Measurements from ENCODE around the gene PYM1.

PYM1 gene

DNA sequence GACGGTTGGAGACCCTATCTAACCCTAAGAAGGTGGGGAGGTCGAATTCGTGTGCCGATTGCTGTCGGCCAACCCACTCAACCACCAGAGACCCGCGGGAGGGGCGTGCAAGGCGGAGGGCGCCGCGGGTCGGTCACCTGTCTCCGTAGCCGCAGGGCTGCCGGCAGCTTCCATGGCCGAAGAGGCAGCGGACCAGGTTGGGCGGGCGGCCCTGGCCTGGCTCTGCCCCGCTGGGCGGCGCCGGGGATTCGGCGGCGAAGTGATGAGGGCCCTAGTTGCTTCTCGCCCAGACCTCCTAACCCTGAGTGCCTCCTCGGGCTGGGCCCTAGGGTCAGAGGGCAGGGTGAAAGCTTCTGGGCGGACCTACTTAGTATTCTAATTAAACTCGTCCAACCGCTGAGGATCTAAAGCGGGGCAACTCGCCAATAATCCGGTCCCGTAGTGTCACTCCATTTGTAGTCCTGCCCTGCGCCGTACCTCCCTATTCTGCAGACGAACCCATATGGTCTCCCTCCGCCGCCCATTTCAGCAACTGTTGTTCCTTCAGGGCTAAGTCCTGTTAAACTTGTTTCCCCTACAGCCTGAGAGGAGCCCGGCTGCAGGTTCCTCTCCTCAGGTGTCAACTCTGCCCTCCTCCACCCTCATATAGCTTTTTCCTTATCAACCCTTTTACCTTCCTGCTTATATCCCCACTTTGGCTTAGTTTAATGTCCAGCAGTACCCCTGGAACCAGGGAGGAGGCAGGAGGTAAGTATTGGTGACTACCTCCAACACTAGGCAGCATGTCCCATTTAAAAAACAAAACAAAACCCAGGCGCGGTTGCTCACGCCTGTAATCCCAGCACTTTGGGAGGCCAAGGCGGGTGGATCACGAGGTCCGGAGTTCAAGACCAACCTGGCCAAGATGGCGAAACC, at the start of gene PYM1:
PYM1 (minus strand) TSS at position 307 of the 915 bp plus-strand sequence; CDS start at position 174, 133 bp downstream.
- DNase-seq (ENCODE audit: low spot score) = peak; percentile 77

DNA sequence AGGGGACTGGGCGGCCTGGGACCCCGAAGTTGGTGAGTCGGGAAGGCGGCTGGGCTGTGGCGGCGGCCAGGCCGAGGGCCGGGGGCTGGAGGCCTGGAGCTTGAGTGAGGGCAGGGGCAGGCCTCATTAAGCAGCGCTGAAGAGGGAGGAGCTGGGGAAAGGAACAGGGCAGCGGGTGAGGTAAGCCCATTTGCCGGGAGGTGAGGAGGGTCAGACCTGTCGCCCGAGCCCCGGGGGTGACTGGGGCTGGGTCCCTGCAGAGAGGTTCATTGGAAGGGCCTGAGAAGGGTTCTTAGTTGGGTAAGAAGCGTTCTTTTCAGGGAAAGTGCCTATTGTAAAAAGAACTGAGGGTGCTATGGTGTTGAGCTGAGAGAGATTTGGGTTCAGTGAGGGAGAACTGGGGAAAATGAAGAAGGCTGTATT, 46.6 kb upstream of the PYM1 start:
- DNase-seq (ENCODE audit: low spot score) = peak; percentile 26

- DNase-seq (ENCODE audit: low spot score) = peak; percentile 100
Measured at GRCh38 chr12:55973599-55974307, 46.1 kb upstream of the PYM1 start, which contains the start of gene RAB5B. Gene RAB5B (plus strand): TSS chr12:55974078. CDS start chr12:55986961, 12,883 bp downstream.

DNA sequence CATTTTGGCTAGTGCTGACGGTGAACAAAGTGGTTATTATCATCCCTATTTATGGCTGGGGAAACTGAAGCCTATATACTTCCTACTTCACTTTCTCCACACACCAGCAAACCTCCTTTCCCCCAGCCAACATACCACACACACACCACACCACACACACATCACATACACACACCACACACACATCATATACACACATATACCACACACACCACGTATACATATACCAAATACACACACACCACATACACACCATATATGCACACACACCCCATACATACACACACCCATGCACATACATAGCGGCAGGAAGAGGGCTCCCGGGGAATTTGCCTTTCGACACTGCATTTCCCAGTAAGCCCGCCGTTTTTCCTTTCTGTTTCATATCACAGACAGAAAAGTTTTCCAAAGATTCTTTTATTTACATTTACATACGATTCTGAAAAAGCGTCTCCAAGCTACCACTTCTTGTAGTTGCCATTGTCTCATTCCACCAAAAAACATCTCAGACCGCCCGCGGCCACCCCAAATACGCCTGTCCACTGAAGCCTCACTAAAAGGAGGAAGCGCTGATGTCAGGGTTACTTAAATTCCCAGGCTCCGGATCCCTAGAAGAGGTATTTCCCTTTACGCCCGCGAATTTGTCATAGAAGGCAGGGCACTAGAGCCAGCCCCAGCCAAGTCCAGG, 45.4 kb upstream of the PYM1 start:
- DNase-seq (ENCODE audit: low spot score) = no peak

DNA sequence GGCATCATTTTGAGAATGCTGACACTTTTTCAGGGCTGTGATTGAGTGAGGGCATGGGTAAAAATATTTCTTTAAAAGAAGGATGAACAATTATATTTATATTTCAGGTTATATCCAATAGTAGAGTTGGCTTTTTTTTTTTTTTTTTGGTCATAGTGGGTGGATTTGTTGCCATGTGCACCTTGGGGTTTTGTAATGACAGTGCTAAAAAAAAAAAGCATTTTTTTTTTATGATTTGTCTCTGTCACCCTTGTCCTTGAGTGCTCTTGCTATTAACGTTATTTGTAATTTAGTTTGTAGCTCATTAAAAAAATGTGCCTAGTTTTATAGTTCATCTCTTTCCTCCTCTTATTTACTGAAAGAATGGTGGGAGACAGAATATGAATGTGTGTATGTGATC, 44.8 kb upstream of the PYM1 start:
- no peak for DNase-seq (ENCODE audit: low spot score)

DNA sequence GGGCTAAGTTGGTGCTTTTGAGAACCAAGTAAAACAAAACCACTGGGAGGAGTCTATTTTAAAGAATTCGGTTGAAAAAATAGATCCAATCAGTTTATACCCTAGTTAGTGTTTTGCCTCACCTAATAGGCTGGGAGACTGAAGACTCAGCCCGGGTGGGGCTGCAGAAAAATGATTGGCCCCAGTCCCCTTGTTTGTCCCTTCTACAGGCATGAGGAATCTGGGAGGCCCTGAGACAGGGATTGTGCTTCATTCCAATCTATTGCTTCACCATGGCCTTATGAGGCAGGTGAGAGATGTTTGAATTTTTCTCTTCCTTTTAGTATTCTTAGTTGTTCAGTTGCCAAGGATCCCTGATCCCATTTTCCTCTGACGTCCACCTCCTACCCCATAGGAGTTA, 44.3 kb upstream of the PYM1 start:
- no peak for DNase-seq (ENCODE audit: low spot score)

DNA sequence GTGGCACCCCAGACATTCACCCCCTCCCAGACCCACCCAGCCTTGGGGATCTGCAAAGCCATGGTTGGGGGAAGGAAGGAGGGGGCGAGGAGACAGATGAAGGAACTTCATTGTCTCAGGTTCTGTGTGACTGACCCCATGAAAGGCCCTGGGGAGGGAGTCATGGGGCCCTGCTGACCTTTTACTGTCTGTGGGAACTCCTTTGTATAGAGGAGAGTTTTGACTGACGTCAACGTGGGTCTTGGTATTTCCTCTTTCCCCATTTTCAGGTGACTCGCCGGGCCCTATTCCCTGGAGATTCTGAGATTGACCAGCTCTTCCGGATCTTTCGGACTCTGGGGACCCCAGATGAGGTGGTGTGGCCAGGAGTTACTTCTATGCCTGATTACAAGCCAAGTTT, 43.1 kb upstream of the PYM1 start:
- DNase-seq (ENCODE audit: low spot score) = no peak

DNA sequence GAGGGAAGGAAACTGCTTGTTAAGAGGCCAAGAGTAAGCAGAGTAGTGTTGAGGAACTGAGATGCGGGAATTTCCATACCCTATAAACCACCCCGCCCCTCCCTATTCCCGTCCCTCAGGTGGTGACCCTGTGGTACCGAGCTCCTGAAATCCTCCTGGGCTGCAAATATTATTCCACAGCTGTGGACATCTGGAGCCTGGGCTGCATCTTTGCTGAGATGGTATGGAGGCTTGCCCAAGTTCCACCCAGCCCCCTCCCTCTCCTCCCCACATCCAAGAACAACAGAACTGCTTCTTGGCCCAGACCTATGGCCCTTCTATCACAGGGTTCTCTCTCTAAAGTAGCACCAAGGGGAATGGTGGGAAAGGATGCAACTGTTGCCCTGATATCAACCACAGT, 41.7 kb upstream of the PYM1 start:
- DNase-seq (ENCODE audit: low spot score) = no peak

GRCh38 chr12:55966408-55967281, 39.0 kb upstream of the PYM1 start, which contains the start of gene CDK2:
Gene CDK2 (plus strand): TSS chr12:55966830. CDS start chr12:55967009, 179 bp downstream.
- DNase-seq (ENCODE audit: low spot score) = peak; percentile 87

- DNase-seq (ENCODE audit: low spot score) = no peak
Measured at GRCh38 chr12:55965941-55966407, 38.3 kb upstream of the PYM1 start, which contains the start of gene PMEL. Gene PMEL (minus strand): TSS chr12:55966042. CDS start chr12:55966011, 31 bp downstream.

DNA sequence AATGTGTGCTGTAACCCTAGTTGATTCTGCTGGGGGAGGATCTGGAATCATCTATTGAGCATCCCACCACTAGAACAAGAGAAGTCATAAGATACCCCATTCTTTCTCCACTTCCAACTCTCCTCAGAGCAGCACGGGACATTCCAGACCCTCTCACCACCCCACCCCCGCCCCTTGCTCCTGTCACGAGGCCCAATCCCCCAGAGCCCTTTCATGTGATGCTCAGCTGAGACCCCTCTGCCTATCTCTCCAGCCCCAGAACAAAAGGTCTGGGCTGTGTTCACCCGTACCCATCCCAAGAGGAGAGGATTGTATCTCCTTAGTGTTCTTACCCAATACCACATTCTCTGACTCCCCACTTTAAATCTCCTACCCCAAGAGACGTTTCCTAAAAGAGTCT, 37.5 kb upstream of the PYM1 start:
- DNase-seq (ENCODE audit: low spot score) = no peak

DNA sequence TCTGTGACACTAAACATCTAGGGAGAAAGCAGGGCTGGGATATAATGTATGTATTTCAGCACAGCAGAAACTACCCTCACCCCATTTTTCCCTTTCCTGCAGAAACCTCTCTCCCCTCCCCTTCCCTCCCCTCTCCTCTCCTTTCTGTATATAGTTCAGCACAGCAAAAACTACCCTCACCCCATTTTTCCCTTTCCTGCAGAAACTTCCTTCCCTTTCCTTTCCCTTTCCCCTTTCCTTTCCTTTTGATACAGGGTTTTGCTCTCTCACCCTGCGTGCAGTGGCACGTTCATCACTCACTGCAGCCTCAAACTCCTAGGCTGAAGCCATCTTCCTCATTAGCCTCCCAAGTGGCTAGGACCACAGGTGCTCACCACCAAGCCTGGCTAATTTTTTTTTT, 36.1 kb upstream of the PYM1 start:
- DNase-seq (ENCODE audit: low spot score) = no peak

DNA sequence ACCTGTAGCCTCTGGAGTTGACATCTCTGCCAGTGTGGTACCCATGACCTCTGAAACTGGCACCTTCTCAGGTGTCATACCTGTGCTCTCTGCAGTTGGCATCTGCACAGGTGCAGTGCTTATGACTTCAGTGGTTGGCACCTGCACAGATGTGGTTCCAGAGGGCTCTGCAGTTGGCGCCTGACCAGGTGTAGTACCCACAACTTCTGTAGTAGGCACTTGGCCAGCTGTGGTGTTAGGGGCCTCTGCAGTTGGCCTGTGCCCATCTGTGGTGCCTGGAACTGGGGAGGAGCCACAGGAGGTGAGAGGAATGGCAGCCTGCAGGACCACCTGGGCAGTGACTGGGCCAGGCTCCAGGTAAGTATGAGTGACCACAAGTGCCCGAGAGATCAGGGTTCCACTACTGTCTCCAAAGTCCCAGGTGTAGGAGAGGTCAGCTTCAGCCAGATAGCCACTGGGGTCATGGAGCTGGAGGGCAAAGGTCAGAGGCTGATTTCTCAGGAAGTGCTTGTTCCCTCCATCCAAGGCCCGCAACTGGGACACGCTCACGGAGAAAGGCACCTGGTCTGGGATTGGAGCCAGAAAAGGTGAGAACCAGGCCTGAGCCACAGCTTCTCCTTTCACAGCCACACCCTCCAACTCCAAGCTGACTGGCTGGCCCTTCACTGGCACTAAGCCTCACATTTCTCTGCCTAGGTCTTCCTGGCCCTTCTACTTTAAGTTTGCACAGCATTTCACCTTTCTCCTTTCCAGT, 29.6 kb upstream of the PYM1 start:
- DNase-seq (ENCODE audit: low spot score) = no peak

DNA sequence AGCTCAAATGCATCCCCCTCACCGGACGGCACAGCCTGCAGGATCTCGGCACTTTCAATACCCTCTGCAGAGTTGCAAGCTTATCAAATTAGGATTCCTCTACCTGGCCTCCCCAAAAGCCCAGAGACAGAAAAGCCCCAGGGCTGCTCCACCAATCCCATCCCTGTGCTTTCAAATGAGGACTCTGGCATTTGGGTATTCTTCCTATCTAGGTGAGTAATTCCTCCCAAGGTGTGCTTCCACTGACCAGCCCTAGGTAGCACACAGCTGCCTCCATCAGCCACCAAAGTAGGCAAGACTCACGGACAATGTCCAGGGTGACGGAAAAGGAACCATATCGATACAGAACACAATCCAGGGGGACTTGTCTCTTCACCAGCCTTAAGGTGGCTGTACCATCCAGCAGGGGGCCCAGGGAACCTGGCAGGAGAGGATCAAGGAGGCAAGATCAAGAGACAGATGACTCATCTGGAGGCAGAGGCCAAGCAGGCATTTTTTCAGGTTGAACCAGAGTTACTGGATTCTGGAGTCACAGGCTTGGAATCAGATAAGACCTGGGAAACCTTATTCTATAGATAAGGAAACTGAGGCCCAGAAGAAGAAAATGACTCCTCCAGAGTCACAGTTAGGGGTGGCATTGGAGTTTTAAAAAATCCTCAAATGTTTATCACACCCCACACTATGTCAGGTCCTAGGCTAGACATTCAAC, 28.3 kb upstream of the PYM1 start:
- DNase-seq (ENCODE audit: low spot score) = peak; percentile 48

GRCh38 chr12:55955344-55955743, 27.6 kb upstream of the PYM1 start:
- DNase-seq (ENCODE audit: low spot score) = no peak

- no peak for DNase-seq (ENCODE audit: low spot score)
Measured at GRCh38 chr12:55946553-55946952, 18.9 kb upstream of the PYM1 start.

- no peak for DNase-seq (ENCODE audit: low spot score)
Measured at GRCh38 chr12:55942577-55943136, 15.0 kb upstream of the PYM1 start.

DNA sequence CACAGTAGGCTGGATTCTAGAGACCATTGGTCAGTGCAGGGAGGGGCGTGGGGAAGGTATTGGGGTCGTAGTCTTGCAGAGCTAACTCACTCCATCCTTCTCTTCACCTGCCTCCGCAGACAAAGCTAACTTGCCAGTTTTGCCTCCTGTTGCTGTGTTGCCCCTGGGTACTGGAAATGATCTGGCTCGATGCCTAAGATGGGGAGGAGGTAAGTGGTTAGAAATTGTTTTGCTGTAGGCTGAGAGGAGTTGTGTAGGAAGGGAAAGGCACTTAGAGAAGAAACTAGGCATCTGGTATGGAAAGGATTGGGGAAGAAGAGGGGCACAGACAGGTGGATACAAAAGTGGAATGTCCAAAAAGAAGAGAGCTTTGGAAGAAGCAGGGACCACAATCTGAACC, 14.4 kb upstream of the PYM1 start:
- DNase-seq (ENCODE audit: low spot score) = no peak

GRCh38 chr12:55940065-55940732, 12.5 kb upstream of the PYM1 start:
- peak; percentile 86 for DNase-seq (ENCODE audit: low spot score)
